Renal cortex interstitium (tissue), 11 donors: Measurements from ENCODE around the gene IDH3G. TPM values are rescaled to one million over a fixed set of nuclear protein-coding genes. Genes with fewer than 3 reads are reported as not detected.

Source experiments
- DNase-seq, 11 donors: peaks; one replicate each; pipeline ENCODE4 v3.0.0-alpha.2; 2013; ENCODE audit warnings: low read depth in 9 of 11, low spot score in 4 of 11; ENCODE audit errors: extremely low read depth in 1 of 11
- polyA plus RNA-seq, 3 donors: library from polyadenylated mRNA; unstranded; fragments of 120-200 nt; gene quantifications; one replicate each; pipeline ENCODE4 v1.2.1, GENCODE V29; 2013; ENCODE audit not compliant: insufficient read length in 3 of 3

The IDH3G gene
- polyA plus RNA-seq, 3 donors: 69.9 to 93.9 (median 91.2) TPM

- DNase-seq: no peak
Observed at GRCh38 chrX:153777261-153778090, 16.7 kb downstream of the IDH3G start.

- DNase-seq: no peak
Observed at GRCh38 chrX:153776611-153777045, 17.5 kb downstream of the IDH3G start.

DNA sequence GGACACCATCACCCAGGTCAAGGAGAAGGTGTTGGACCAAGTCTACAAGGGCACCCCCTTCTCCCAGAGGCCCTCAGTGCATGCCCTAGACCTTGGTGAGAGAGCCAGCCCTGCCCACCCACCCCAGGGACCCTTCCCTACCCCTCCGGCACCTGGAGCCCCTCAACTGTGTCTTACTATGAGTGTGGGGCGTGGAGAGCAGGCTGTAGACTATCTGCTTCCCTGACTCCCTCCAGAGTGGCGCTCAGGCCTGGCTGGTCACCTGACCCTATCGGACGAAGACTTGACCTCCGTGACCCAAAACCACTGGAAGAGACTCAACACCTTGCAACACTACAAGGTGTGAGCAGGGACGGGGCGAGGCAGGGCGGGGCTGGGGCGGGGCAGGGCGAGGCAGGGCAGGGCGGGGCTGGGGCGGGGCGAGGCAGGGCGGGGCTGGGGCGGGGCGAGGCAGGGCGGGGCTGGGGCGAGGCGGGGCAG lies 18.0 kb downstream of the IDH3G start:
- DNase-seq: no peak

- no peak for DNase-seq
Observed at GRCh38 chrX:153775293-153776119, 18.7 kb downstream of the IDH3G start.

DNA sequence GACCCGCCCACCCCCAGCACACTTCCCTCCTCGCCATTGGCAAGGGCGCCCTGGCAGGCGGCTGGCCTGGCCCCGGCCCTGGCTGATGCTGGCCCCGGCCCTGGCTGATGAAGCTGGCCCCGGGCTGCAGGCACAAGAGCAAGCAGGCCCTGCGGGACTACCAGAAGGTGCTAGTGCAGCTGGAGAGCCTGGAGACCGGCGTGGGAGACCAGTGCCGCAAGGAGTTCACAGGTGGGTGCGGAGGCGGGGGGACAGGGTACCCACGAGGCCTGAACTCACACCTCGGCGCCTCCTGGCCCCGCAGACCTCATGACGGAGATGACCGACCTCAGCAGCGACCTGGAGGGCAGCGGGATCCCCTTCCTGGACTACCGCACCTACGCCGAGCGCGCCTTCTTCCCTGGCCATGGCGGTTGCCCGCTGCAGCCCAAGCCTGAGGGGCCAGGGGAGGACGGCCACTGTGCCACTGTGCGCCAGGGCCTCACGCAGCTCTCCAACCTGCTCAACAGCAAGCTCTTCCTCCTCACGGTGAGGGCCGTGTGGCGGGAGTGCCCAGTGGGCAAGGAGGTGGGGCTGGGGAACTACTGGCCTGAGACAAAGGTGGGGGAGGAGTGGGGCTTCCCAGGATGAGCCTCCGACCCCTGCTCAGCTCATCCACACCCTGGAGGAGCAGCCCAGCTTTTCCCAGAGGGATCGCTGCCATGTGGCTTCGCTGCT lies 19.4 kb downstream of the IDH3G start:
- DNase-seq: no peak

DNA sequence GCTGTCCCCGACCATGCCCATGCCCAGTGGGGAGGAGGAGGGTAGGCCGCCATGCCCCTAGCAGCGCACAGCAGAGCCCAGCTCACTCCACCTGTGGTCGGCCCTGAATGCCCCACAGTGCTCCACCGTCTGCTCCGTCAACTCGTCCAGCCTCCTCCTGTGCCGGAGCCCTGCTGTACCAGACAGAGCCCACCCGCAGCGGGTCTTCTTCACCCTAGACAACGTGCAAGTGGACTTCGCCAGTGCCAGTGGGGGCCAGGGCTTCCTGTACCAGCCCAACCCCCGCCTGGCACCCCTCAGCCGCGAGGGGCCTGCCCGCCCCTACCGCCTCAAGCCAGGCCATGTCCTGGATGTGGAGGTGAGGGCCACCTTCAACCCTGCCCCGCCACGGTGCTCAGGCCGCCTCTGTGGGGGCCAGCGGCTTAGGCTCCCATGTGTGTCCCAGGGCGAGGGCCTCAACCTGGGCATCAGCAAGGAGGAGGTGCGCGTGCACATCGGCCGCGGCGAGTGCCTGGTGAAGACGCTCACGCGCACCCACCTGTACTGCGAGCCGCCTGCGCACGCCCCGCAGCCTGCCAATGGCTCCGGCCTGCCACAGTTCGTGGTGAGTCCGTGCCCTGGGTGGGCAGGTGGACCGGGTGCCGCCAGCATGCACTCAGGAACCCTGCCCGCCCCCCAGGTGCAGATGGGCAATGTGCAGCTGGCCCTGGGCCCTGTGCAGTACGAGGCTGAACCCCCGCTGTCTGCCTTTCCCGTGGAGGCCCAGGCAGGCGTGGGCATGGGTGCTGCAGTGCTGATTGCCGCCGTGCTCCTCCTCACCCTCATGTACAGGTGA lies 20.2 kb downstream of the IDH3G start:
- DNase-seq: no peak

DNA sequence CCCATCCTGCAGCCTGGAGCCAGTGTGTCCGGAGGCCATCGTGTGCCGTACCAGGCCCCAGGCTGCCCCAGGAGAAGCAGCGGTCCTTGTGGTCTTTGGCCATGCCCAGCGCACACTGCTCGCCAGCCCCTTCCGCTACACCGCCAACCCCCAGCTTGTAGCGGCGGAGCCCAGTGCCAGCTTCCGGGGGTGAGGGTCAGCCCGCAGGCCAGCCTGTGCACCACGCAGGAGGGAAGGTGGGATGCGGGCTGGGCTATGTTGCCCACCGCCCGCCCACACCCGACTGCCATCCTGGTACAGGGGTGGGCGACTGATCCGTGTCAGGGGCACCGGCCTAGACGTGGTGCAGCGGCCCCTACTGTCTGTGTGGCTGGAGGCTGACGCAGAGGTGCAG lies 21.0 kb downstream of the IDH3G start:
- DNase-seq: no peak

DNA sequence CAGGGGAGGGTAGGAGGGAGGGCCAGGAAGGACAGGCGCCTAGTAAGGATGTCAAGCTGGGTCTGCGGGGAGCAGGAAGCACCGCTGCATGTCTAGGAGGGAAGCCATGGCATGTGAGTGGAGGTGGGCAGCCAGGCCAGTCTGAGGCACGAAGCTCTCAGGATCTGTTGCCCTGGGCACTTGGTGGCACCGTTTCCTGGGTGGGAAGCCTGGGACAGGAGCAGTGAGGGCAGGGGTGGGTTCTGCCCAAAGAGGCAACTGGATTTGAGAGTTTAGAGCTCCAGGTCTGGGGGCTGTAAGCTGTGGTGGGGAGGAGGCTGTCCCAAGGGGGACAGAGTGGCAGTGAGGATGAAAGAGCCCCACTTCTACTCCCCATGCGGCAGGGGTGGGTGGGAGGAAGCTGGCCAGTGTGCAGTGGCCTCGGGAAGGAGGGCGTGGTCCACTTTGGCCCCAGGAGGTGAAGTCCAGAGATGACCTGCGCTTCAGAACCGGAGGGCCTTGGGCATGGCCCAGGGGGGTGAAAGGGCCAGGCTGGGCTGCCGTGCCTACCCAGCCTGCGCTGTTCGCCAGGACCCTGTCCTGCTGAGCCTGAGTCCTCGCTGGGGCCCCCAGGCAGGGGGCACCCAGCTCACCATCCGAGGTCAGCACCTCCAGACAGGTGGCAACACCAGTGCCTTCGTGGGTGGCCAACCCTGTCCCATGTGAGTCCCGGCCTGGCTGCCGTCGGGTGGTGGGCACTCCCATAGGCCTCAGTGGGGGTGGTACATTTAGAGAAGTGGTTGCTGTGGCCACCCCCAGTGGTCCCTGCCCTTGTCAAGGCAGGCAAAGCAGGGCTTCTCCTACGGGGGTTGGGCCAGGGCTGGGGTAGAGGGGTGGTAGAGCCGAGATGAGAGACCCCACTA lies 21.6 kb downstream of the IDH3G start:
- DNase-seq: no peak

- DNase-seq: no peak
Observed at GRCh38 chrX:153771415-153772315, 22.5 kb downstream of the IDH3G start.

- DNase-seq: no peak
Observed at GRCh38 chrX:153770601-153771414, 23.4 kb downstream of the IDH3G start.

DNA sequence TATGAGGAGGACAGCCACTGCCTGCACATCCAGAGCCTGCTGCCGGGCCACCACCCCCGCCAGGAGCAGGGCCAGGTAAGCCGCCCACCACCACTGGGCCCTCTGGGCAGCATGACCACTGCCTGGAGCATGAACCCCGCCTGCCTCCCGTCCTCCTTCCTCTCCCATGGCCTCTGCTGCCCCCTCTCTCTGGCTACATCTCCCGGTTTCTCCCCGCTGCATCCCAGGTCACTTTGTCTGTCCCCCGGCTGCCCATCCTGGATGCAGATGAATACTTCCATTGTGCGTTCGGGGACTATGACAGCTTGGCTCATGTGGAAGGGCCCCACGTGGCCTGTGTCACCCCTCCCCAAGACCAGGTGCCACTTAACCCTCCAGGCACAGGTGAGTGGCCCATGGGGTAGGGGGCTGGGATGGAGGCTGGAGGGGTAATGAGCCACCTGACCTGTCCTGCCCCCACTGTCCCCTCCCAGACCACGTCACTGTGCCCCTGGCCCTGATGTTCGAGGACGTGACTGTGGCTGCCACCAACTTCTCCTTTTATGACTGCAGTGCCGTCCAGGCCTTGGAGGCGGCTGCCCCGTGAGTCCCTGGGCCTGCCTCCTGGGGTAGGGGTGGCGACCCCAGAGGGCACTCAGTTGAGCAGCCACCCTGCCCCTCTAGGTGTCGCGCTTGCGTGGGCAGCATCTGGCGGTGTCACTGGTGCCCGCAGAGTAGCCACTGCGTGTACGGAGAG lies 24.1 kb downstream of the IDH3G start:
- no peak for DNase-seq

DNA sequence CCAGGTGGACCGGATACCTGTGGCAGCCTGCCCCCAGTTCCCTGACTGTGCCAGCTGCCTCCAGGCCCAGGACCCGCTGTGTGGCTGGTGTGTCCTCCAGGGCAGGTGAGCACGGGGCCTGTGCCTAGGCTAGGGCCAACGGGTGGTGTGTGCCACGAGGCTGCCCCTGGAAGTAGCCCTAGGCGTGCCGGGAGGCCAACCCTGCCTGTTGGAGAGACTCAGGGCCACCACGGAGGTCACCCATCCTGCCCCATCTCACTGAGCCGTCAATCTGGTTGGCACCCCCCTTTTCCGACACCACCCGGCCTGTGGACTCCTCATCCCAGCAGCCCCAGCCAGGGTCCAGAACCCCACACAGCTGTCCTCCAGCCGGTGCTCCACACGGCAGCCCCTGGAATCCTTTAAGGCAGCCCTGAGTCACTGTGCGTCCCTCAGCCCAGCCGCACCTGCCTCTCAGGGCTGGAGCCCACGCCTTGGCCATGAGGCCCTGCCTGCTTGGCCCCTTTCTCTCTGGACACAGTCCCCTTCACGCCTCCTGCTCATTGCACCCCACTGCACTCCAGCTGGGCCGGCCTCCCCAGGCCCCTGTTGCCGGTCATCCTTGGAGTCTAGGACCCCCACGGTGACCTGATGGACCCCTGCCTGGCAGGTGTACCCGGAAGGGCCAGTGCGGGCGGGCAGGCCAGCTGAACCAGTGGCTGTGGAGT lies 24.9 kb downstream of the IDH3G start:
- DNase-seq: no peak

- DNase-seq: no peak
Observed at GRCh38 chrX:153768311-153769157, 25.6 kb downstream of the IDH3G start.

DNA sequence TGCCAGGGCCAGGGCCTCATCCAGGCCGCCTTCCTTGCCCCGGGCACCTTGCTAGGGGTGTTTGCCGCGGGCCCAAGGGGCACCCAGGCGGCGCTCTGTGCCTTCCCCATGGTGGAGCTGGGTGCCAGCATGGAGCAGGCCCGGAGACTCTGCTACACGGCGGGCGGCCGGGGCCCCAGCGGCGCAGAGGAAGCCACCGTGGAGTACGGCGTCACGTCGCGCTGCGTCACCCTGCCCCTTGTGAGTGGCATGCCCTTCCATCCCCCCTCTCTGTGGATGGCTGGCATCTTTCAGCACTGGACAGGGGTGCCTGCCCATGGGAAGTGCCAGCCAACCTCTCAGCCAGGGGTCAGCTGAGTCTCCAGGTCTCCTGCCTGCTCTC lies 26.5 kb downstream of the IDH3G start:
- no peak for DNase-seq
